ENCODE results near the gene PADI6.

PADI6 gene

GRCh38 chr1:17437260-17437579, 65.2 kb downstream of the PADI6 start:
- no peak for DNase-seq

GRCh38 chr1:17437580-17438317, 65.8 kb downstream of the PADI6 start:
- no peak for DNase-seq

DNA sequence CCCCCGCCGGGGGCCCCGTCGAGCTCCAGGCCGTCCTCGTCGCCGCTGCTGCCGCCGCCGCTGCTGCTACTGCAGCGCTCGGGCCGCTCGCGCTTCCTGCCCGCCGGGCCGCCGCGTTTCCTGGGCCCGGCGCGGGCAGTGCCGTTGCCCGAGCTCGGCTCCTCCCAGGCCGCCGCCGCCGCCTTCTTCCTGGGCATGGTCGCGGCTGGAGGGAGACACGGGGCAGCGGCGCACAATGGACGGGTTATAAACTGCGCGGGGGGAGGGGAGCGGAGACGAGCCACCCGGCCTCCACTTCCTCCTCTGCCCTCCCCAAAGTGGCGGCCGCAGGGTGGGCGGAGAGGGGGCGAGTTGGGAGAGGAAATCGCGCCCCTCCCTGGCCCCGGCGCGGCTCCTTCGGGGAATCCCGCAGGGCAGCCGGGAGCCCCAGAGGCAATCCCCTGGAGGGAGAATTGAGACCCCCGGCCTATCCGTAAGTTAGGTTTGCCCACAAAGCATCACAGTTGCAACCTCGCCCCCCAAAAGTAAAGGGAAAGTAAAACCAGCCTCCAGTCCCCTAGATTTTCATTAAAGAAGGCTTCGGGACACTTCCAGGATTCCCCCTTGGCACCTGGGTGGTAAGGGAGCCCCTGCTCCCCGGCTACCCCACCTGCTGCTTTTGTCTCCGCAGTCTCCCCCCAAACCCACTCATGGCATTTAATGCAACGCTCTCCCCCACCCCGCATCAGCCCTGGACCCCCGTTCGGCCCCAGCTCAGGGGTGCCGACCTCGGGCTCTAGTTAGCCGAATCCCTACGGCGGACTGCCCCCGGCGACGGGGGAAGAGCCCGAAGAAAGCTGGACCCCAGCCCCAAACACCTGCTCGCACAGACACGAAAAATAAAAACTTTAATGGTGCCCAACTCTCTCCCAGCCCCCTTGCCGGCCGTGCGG, 66.6 kb downstream of the PADI6 start:
- DNase-seq = no peak

GRCh38 chr1:17439250-17440073, 67.5 kb downstream of the PADI6 start, which contains the start of gene RCC2:
Gene RCC2, minus strand, starts transcription at chr1:17439677. Its CDS starts 1,163 bp downstream, at chr1:17438514.
- DNase-seq = peak; percentile 39

DNA sequence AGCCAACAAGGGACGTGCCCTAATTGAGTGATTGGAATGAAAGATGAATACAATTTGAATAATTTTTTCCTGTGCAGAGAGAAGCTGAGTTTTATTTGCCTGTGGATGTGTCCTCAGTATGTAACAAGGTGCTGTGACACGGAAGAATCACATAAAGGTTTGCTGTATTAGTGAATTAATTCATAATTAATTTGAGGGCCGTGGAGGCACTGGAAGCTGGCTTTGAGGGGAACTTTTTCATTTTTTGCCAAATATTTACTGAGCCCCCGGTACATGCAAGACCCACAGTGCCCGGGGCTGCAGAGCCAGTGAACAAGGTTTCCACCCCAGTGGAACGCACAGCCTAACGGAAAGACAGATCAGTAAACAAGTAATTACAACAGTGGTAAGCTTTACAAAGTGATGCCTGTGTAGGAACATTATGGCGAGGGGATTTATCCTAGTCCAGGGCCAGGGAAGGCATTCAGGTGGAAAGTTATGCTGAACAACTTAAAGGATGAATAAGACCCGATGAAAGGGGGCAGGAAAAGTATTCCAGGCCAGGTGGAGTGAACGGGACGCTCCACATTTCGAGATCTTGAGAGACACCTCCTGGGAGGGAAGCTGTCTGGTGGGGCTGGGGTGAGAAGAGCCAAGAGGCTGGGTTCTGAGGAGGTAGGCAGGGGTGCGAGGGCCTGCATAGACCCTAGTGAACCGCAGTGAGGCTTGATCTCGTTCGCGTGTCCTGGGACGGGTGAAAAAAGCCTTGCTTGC, 68.3 kb downstream of the PADI6 start:
- no peak for DNase-seq

DNA sequence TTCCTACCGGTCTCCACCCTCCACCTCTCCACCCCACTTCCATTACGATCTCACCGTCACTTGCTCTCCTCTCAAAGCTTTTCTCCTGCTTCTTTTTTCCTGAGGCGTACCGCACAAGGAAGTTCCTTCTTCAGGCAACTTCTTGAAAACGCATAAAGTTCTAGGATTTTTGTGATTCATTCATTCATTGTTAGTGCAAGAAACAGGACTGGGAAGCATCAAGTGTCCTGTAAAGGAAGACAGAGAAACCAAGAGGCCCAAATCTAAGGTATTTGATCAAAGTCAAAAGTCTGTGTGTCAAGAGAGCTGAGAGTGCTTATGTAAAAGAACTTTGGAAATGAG, 68.8 kb downstream of the PADI6 start:
- DNase-seq = no peak

GRCh38 chr1:17441265-17441992, 69.4 kb downstream of the PADI6 start:
- DNase-seq = no peak

- DNase-seq = no peak
Measured at GRCh38 chr1:17441993-17442357, 70.0 kb downstream of the PADI6 start.

DNA sequence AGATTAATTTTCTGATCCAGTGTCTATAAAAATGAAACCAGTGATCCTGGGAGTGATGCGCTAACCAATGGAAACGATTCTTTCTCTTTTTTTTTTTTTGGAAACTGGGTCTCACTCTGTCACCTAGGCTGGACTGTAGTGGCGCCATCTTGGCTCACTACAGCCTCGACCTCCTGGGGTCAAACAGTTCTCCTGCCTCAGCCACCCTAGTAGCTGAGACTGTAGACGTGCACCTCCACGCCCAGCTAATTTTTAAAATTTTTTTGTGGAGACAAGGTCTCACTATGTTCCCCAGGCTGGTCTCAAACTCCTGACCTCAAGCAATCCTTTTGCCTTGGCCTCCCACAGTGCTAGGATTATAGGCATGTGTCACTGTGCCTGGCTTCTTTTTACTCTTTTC, 70.8 kb downstream of the PADI6 start:
- no peak for DNase-seq

GRCh38 chr1:17447501-17447992, 75.6 kb downstream of the PADI6 start:
- no peak for DNase-seq

Measured in NCI-H1417 treated with DMSO at 0.1 percent for 48 hours (cell line).